NCI-H2081 (cell line): Measurements from ENCODE around the gene CHIT1.

ENCODE experiments used
- DNase-seq, 2 experiments: peaks; one replicate each; lab custom pipeline; 2025; lab: John Stamatoyannopoulos, UW

Gene CHIT1

GRCh38 chr1:203175237-203175826 is 54.1 kb downstream of the CHIT1 start, which contains the start of gene MYBPH:
Gene MYBPH (minus strand): TSS chr1:203175826. CDS start chr1:203175755, 71 bp downstream.
- no peak for DNase-seq

GRCh38 chr1:203174324-203174985 is 55.0 kb downstream of the CHIT1 start:
- DNase-seq = no peak

- DNase-seq = no peak
Measured at GRCh38 chr1:203173566-203173965, 55.9 kb downstream of the CHIT1 start.

- DNase-seq = no peak
Measured at GRCh38 chr1:203173011-203173555, 56.4 kb downstream of the CHIT1 start.

GRCh38 chr1:203172184-203173010 is 57.1 kb downstream of the CHIT1 start:
- peak; percentile 51 to 66 for DNase-seq

- no peak for DNase-seq
Measured at GRCh38 chr1:203171341-203172183, 57.9 kb downstream of the CHIT1 start.

GRCh38 chr1:203170625-203171330 is 58.7 kb downstream of the CHIT1 start:
- no peak for DNase-seq

GRCh38 chr1:203169770-203170520 is 59.5 kb downstream of the CHIT1 start:
- no peak for DNase-seq

- DNase-seq = no peak
Measured at GRCh38 chr1:203168991-203169390, 60.5 kb downstream of the CHIT1 start.

- no peak for DNase-seq
Measured at GRCh38 chr1:203168256-203168786, 61.2 kb downstream of the CHIT1 start.

GRCh38 chr1:203167913-203168200 is 61.6 kb downstream of the CHIT1 start:
- DNase-seq = no peak

GRCh38 chr1:203167026-203167912 is 62.2 kb downstream of the CHIT1 start:
- no peak for DNase-seq

- DNase-seq = no peak
Measured at GRCh38 chr1:203166192-203166940, 63.1 kb downstream of the CHIT1 start.
